ENCODE data around the gene TMEM120B. TPM values are rescaled to one million over a fixed set of nuclear protein-coding genes. Genes with fewer than 3 reads are reported as not detected.
"Not testable (repeated sequence)": the region's sequence is repeated elsewhere in the genome, so short reads cannot be mapped to it uniquely, and the experiment has no call there.

The TMEM120B gene
- total RNA-seq, 1 donor, result 8.0 TPM

DNA sequence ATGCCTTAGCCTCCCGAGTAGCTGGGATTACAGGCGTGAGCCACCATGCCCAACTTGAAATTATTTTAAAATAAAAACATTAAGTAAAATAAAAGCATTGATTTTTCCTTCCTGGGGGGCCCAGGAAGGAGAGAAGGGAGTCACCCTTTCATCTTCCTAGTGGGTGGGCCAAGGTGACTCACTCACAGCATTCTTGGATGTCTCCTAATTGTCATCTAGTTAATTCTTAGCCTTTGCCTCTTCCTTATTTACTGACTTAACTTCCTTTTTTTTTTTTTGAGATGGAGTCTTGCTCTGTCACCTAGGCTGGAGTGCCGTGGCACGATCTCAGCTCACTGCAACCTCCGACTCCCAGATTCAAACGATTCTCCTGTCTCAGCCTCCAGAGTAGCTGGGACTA lies 29.2 kb downstream of the TMEM120B start:
- TF ChIP-seq, protein P1, sequence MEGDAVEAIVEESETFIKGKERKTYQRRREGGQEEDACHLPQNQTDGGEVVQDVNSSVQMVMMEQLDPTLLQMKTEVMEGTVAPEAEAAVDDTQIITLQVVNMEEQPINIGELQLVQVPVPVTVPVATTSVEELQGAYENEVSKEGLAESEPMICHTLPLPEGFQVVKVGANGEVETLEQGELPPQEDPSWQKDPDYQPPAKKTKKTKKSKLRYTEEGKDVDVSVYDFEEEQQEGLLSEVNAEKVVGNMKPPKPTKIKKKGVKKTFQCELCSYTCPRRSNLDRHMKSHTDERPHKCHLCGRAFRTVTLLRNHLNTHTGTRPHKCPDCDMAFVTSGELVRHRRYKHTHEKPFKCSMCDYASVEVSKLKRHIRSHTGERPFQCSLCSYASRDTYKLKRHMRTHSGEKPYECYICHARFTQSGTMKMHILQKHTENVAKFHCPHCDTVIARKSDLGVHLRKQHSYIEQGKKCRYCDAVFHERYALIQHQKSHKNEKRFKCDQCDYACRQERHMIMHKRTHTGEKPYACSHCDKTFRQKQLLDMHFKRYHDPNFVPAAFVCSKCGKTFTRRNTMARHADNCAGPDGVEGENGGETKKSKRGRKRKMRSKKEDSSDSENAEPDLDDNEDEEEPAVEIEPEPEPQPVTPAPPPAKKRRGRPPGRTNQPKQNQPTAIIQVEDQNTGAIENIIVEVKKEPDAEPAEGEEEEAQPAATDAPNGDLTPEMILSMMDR (IDR thresholded peaks at IDR 0.05; ENCODE audit: insufficient read depth, low read length), result no peak

DNA sequence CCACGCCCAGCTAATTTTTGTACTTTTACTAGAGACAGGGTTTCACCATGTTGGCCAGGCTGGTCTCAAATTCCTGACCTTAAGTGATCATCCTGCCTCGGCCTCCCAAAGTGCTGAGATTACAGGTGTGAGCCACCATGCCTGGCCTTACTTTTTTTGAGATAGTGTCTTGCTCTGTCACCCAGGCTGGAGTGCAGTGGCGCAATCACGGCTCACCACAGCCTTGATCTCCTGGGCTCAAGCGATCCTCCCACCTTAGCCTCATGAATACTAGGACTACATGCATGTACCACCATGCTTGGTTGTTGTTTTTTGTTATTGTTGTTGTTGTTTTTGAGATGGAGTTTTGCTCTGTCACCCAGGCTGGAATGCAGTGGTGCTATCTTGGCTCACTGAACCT lies 33.0 kb downstream of the TMEM120B start:
- not testable (repeated sequence) for H3K4me3 ChIP-seq (ENCODE audit: low read depth, low read length); DNase-seq (ENCODE audit: low read depth)

More for the DNA sequence above, 29.2 kb downstream of the TMEM120B start:
- no peak overlapping the region for H3K4me3 ChIP-seq (ENCODE audit: low read depth, low read length)
- DNase-seq (ENCODE audit: low read depth), result no peak

DNA sequence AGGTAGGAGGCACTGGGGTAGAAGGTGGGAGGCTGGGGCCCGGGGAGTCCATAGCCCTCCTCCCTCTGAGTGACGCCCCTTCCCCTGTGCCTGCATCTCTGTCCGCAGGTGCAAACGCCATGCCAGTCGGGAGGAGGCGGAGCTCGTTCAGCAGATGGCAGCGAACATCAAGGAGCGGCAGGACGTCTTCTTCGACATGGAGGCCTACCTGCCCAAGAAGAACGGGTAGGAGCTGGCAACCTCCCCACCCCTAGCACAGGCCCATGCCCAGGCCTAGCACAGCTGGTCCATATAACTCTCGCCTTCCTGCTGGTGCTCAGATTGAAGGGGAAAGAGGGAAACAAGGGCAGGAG lies 35.6 kb downstream of the TMEM120B start:
- TF ChIP-seq, protein P1 (IDR thresholded peaks at IDR 0.05; ENCODE audit: insufficient read depth, low read length), result no peak
- H3K4me3 ChIP-seq (ENCODE audit: low read depth, low read length), result no peak overlapping the region
- DNase-seq (ENCODE audit: low read depth), result no peak

DNA sequence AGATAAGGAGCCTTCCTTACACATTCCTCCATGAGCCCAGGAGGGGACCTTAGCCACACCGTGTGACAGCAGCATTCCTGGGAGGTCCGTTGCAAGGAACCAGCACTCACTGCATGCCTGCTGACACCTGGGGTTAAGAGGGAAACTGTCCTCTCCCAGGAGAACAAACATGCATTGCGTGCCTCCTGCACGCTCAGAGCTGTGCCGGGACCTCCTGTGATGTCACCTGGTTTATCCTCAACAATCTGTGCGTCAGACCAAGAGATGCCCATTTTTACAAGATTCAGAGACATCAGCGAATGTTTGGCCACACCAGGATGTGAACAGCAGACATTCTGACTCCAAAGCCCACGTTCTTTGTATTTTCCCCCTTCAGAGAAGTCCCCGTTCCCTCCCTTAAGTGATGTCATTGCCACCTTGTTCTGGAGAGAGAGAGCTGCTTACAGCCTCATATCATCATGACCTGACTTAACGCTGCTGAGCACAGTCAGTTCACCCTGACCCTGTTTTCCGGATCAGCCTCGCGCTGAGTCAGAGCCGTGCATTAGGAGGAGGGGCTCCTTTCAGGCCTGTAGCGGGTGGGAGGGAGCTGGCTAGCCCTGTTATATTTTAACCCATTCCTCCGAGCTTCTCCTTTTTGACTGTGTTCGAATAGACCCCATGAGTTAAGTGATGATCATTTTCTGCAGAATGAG lies 36.2 kb downstream of the TMEM120B start:
- peak; percentile 80 for DNase-seq (ENCODE audit: low read depth)
- no peak overlapping the region for H3K4me3 ChIP-seq (ENCODE audit: low read depth, low read length)
- TF ChIP-seq, protein P1 (IDR thresholded peaks at IDR 0.05; ENCODE audit: insufficient read depth, low read length), result no peak

DNA sequence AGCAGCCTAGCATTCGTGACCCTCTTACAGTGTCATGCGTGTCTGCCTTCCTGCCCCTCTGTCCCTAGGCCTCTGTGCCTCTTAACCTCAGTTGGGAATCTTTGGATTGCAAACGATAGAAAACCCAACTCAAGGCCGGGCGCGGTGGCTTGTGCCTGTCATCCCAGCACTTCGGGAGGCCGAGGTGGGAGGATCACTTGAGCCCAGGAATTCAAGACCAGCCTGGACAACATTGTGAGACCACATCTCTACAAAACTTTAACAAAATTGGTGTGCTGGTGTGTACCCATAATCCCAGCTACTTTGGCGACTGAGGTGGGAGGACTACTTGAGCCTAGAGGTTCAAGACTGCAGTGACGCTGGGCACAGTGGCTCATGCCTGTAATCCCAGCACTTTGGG lies 36.7 kb downstream of the TMEM120B start:
- H3K4me3 ChIP-seq (ENCODE audit: low read depth, low read length), result no peak overlapping the region
- DNase-seq (ENCODE audit: low read depth), result no peak
- TF ChIP-seq, protein P1 (IDR thresholded peaks at IDR 0.05; ENCODE audit: insufficient read depth, low read length), result no peak

DNA sequence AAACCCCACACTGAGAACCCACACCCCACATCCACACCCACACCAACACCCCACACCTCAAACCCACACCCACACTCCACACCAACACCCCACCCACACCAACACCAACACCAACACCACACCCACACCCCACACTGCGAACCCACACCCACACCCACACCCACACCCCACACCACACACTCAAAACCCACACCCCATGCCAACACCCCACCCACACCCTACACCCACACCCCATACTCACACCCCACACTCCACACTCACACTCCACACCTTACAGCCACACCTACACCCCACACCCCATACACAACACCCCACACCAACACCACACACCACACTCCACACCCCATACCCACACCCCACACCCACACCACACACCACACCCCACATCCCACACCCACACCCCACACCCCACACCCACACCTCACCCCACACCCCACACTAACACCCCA lies 38.0 kb downstream of the TMEM120B start:
- TF ChIP-seq, protein P1 (IDR thresholded peaks at IDR 0.05; ENCODE audit: insufficient read depth, low read length), result no peak
- no peak for DNase-seq (ENCODE audit: low read depth)
- no peak overlapping the region for H3K4me3 ChIP-seq (ENCODE audit: low read depth, low read length)

DNA sequence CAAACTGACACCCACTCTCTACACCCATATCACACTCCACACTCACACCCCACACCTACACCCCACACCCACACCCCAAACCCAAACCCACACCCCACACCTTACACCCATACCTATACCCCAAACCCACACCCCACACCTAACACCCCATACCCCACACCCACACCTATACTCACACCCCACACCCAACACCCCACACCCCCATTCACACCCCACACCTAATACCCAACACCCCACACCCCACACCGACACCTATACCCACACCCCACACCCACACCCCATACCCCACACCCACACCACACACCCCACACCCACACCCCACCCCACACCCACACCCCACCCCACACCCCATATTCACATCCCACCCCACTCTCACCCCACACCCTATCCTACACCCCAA lies 38.5 kb downstream of the TMEM120B start:
- TF ChIP-seq, protein P1 (IDR thresholded peaks at IDR 0.05; ENCODE audit: insufficient read depth, low read length), result no peak
- no peak for DNase-seq (ENCODE audit: low read depth)
- H3K4me3 ChIP-seq (ENCODE audit: low read depth, low read length), result no peak overlapping the region
